Effector memory CD4-positive, alpha-beta T cell (primary cell): ENCODE results near the gene TMOD2.
A peak's percentile ranks its signal among the peaks of the same experiment; 100 is the strongest.

Source experiments
- DNase-seq, 3 donors: peaks; one replicate each; pipeline ENCODE4 v3.0.0-alpha.2; 2020
- H3K27ac ChIP-seq: 2 replicates; pipeline ENCODE4 v1.7.0; 2013; ENCODE audit warnings: mild to moderate bottlenecking, low read length, moderate library complexity; ENCODE audit not compliant: insufficient read depth, poor library complexity, severe bottlenecking
- H3K27me3 ChIP-seq: replicated peaks from 2 replicates; pipeline ENCODE4 v1.7.0; 2013; ENCODE audit warnings: mild to moderate bottlenecking, low read length; ENCODE audit not compliant: insufficient read depth, control insufficient read depth, poor library complexity, severe bottlenecking
- H3K36me3 ChIP-seq: 2 replicates; pipeline ENCODE4 v1.7.0; 2013; ENCODE audit warnings: mild to moderate bottlenecking, low read length, moderate library complexity; ENCODE audit not compliant: control insufficient read depth, insufficient read depth
- H3K4me1 ChIP-seq: 2 replicates; pipeline ENCODE4 v1.7.0; 2013; ENCODE audit warnings: low read length, mild to moderate bottlenecking; ENCODE audit not compliant: control insufficient read depth, insufficient read depth, poor library complexity, severe bottlenecking
- H3K4me3 ChIP-seq: 2 replicates; pipeline ENCODE4 v1.7.0; 2013; ENCODE audit warnings: low read length, low read depth, mild to moderate bottlenecking; ENCODE audit not compliant: insufficient read depth, poor library complexity, severe bottlenecking
- H3K9me3 ChIP-seq: 2 replicates; pipeline ENCODE4 v1.7.0; 2013; ENCODE audit warnings: mild to moderate bottlenecking, low read length, moderate library complexity; ENCODE audit not compliant: control insufficient read depth

The TMOD2 gene

DNA sequence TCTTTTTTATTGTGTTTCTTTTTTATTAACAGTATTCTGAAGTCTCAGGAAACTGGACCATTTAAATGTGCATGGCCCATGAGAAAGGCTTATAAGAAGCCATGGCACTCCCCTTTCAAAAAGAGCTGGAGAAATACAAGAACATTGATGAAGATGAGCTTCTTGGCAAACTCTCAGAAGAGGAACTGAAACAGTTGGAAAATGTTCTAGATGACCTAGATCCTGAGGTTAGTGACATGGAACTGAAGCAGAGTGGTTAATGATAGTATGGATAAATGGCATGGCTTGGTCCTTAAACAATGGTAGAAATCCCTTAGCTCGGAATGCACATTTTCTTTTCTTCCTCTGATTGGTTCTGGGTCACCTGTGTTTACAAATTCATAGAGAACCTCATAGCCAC lies 14.9 kb downstream of the TMOD2 start:
- Histone ChIP-seq H3K27me3 (no peaks in the 10 kb centered on the region), H3K36me3 (peaks cover 4% of the 10 kb centered on the region), H3K27ac (no peak overlapping the region), H3K4me3 (no peak overlapping the region), H3K4me1 (no peaks in the 10 kb centered on the region), H3K9me3 (no peaks in the 10 kb centered on the region)
- DNase-seq, result no peak

GRCh38 chr15:51768018-51768417 lies 16.6 kb downstream of the TMOD2 start:
- DNase-seq, result no peak
- H3K4me3 ChIP-seq, result no peak overlapping the region
- H3K27me3 ChIP-seq, result no peaks in the 10 kb centered on the region
- H3K36me3 ChIP-seq, result peaks cover 4% of the 10 kb centered on the region
- H3K27ac ChIP-seq, result no peak overlapping the region
- no peaks in the 10 kb centered on the region for H3K9me3 ChIP-seq
- no peaks in the 10 kb centered on the region for H3K4me1 ChIP-seq

- H3K36me3 ChIP-seq, result peaks cover 9% of the 10 kb centered on the region
- no peak overlapping the region for H3K4me3 ChIP-seq
- no peak for DNase-seq
- H3K27me3 ChIP-seq, result no peaks in the 10 kb centered on the region
- H3K27ac ChIP-seq, result no peak overlapping the region
- H3K4me1 ChIP-seq, result no peaks in the 10 kb centered on the region
- H3K9me3 ChIP-seq, result no peaks in the 10 kb centered on the region
Measured at GRCh38 chr15:51770902-51771301, 19.5 kb downstream of the TMOD2 start.

- no peaks in the 10 kb centered on the region for H3K27me3 ChIP-seq
- no peaks in the 10 kb centered on the region for H3K9me3 ChIP-seq
- DNase-seq, result no peak
- H3K4me3 ChIP-seq, result no peak overlapping the region
- H3K4me1 ChIP-seq, result no peaks in the 10 kb centered on the region
- no peak overlapping the region for H3K27ac ChIP-seq
- H3K36me3 ChIP-seq, result peaks cover 9% of the 10 kb centered on the region
Measured at GRCh38 chr15:51771773-51772172, 20.4 kb downstream of the TMOD2 start.

DNA sequence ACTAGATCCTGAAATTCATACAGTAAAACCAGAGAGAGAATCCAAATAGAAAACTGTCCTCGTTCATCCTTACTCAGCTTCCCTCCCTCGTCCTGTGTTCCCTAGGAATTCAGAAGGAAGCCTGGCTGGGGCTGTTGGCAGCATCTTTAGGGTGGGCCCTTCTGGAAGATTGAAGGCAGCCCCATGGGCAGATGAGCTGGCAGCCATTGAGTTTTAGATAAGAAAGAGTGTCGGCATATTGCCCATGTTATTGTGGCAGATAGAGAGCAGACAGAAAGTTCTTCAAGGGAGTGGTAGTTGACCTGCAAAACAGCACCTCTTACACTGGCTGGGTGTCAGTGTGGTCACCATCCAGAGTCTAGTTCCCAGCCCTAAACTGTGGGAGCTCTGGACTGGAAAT lies 23.5 kb downstream of the TMOD2 start:
- no peak overlapping the region for H3K27ac ChIP-seq
- H3K27me3 ChIP-seq, result no peaks in the 10 kb centered on the region
- no peak for DNase-seq
- no peak overlapping the region for H3K4me3 ChIP-seq
- no peaks in the 10 kb centered on the region for H3K4me1 ChIP-seq
- no peaks in the 10 kb centered on the region for H3K9me3 ChIP-seq
- peaks cover 5% of the 10 kb centered on the region for H3K36me3 ChIP-seq

DNA sequence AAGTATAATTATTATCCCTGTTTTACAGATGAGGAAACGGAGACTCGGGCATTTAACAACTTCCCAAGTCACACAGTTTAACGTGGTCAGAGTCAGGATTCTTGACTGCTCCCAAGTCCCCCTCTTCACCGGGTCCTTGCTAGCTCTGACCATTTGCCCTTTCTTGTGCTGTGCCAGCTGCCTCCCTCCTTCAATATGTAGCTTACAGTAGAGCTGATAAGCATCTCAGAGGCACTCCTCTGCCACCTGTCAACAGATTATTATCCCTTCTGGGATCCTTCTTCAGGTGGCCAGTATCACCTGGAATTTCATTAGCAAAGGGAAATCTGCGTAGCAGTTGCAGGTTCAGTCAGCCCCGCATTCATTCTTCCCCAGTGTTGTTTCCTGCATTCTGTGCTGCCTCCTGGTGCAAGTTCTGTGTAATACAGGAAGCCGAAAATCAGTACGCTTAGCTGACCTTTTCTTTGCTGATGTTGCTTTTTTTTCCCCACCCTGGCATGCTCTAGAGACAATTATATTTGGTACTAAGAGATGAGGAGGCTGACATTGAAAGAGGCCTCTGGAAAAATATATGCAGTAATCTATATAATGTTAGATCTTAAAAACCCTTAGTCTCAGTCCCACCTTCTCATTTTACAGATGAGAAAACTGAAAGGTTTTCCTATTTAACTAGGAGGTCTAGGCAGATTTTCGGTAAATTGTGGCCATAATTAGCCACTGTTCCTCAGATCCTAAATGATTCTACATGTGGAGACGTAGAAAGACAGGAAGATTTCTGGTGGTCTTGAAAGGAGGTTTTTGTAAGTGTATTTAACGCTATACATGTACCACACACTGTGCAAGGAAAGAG lies 24.8 kb downstream of the TMOD2 start:
- DNase-seq, result peak in 1 of 3 donors; percentile 25
- no peak overlapping the region for H3K4me3 ChIP-seq
- peaks cover 5% of the 10 kb centered on the region for H3K36me3 ChIP-seq
- H3K4me1 ChIP-seq, result no peaks in the 10 kb centered on the region
- no peaks in the 10 kb centered on the region for H3K27me3 ChIP-seq
- no peaks in the 10 kb centered on the region for H3K9me3 ChIP-seq
- H3K27ac ChIP-seq, result no peak overlapping the region

GRCh38 chr15:51776952-51777569 lies 25.7 kb downstream of the TMOD2 start:
- H3K36me3 ChIP-seq, result peaks cover 5% of the 10 kb centered on the region
- H3K4me1 ChIP-seq, result no peaks in the 10 kb centered on the region
- H3K4me3 ChIP-seq, result no peak overlapping the region
- DNase-seq, result peak; percentile 15 to 42 (median 24)
- H3K27ac ChIP-seq, result no peak overlapping the region
- H3K9me3 ChIP-seq, result no peaks in the 10 kb centered on the region
- H3K27me3 ChIP-seq, result no peaks in the 10 kb centered on the region

GRCh38 chr15:51780636-51781035 lies 29.2 kb downstream of the TMOD2 start:
- H3K36me3 ChIP-seq, result peaks cover 5% of the 10 kb centered on the region
- H3K4me1 ChIP-seq, result no peaks in the 10 kb centered on the region
- H3K4me3 ChIP-seq, result no peak overlapping the region
- no peak for DNase-seq
- no peak overlapping the region for H3K27ac ChIP-seq
- H3K9me3 ChIP-seq, result no peaks in the 10 kb centered on the region
- H3K27me3 ChIP-seq, result no peaks in the 10 kb centered on the region

GRCh38 chr15:51781506-51781905 lies 30.1 kb downstream of the TMOD2 start:
- no peaks in the 10 kb centered on the region for H3K27me3 ChIP-seq
- no peak for DNase-seq
- no peak overlapping the region for H3K27ac ChIP-seq
- no peaks in the 10 kb centered on the region for H3K9me3 ChIP-seq
- H3K4me1 ChIP-seq, result no peaks in the 10 kb centered on the region
- peaks cover 5% of the 10 kb centered on the region for H3K36me3 ChIP-seq
- H3K4me3 ChIP-seq, result no peak overlapping the region

GRCh38 chr15:51782357-51782896 lies 31.0 kb downstream of the TMOD2 start:
- no peaks in the 10 kb centered on the region for H3K9me3 ChIP-seq
- H3K27ac ChIP-seq, result no peak overlapping the region
- H3K4me1 ChIP-seq, result no peaks in the 10 kb centered on the region
- peaks cover 5% of the 10 kb centered on the region for H3K36me3 ChIP-seq
- no peak overlapping the region for H3K4me3 ChIP-seq
- DNase-seq, result no peak
- no peaks in the 10 kb centered on the region for H3K27me3 ChIP-seq
